ENCODE measurements around the gene RPL10. TPM values are rescaled to one million over a fixed set of nuclear protein-coding genes. Genes with fewer than 3 reads are reported as not detected.
A peak's percentile ranks its signal among the peaks of the same experiment; 100 is the strongest.

The RPL10 gene
- polyA plus RNA-seq, 1 donor from 2014 or later: 5,716 TPM

- peak overlapping the region in 1 of 3 donors; percentile 6 for H3K27ac Mint-ChIP-seq
- H3K4me1 Mint-ChIP-seq: peaks cover 7 to 17% (median 16%) of the 10 kb centered on the region in 3 donors
- H3K36me3 Mint-ChIP-seq: peaks cover 3% of the 10 kb centered on the region
- peak overlapping the region in 1 of 4 donors; percentile 58 for H3K4me3 Mint-ChIP-seq
- no peaks in the 10 kb centered on the region for H3K9me3 Mint-ChIP-seq
- no peaks in the 10 kb centered on the region for H3K27me3 Mint-ChIP-seq
These were observed 35.4 kb downstream of the RPL10 start for GRCh38 chrX:154433605-154434004.

GRCh38 chrX:154434394-154435168, 36.4 kb downstream of the RPL10 start:
- H3K36me3 Mint-ChIP-seq: peaks cover 3% of the 10 kb centered on the region
- H3K4me3 Mint-ChIP-seq: peak overlapping the region in 1 of 4 donors; percentile 63
- peaks cover 2 to 12% (median 11%) of the 10 kb centered on the region in 3 donors for H3K4me1 Mint-ChIP-seq
- peak overlapping the region in 1 of 3 donors; percentile 65 for H3K27ac Mint-ChIP-seq
- no peaks in the 10 kb centered on the region for H3K9me3 Mint-ChIP-seq
- no peaks in the 10 kb centered on the region for H3K27me3 Mint-ChIP-seq

GRCh38 chrX:154435171-154435733, 37.1 kb downstream of the RPL10 start:
- Mint-ChIP-seq H3K4me3 (peak overlapping the region in 2 of 4 donors; percentile 51 to 63), H3K27me3 (no peaks in the 10 kb centered on the region), H3K27ac (peak overlapping the region in 2 of 3 donors; percentile 65 to 78), H3K4me1 (peaks cover 0 to 9% (median 7%) of the 10 kb centered on the region in 3 donors), H3K9me3 (no peaks in the 10 kb centered on the region), H3K36me3 (peaks cover 3% of the 10 kb centered on the region)

- Mint-ChIP-seq H3K4me1 (peaks cover 0 to 6% (median 1%) of the 10 kb centered on the region in 3 donors), H3K36me3 (peaks cover 3% of the 10 kb centered on the region), H3K27me3 (no peaks in the 10 kb centered on the region), H3K4me3 (peak overlapping the region; percentile 67 to 89 (median 78)), H3K27ac (peak overlapping the region; percentile 47 to 93 (median 92)), H3K9me3 (no peaks in the 10 kb centered on the region)
These were observed 38.3 kb downstream of the RPL10 start for GRCh38 chrX:154436374-154436982.

GRCh38 chrX:154436983-154437752, 39.0 kb downstream of the RPL10 start, which contains the start of gene GDI1:
GDI1 (plus strand) TSS chrX:154437154; CDS start chrX:154437255, 101 bp downstream.
- Mint-ChIP-seq H3K9me3 (no peaks in the 10 kb centered on the region), H3K27ac (peak within 1 kb of the TSS; percentile 47 to 93 (median 92)), H3K27me3 (no peaks in the 10 kb centered on the region), H3K36me3 (peaks cover 3% of the 10 kb centered on the region), H3K4me1 (peaks cover 0 to 6% (median 0%) of the 10 kb centered on the region in 3 donors), H3K4me3 (peak within 1 kb of the TSS; percentile 78 to 89 (median 86))

GRCh38 chrX:154437971-154438893, 40.1 kb downstream of the RPL10 start:
- peak overlapping the region in 2 of 3 donors; percentile 72 to 91 for H3K27ac Mint-ChIP-seq
- H3K4me1 Mint-ChIP-seq: peaks cover 0 to 6% (median 0%) of the 10 kb centered on the region in 3 donors
- peaks cover 3% of the 10 kb centered on the region for H3K36me3 Mint-ChIP-seq
- peak overlapping the region; percentile 68 to 86 (median 80) for H3K4me3 Mint-ChIP-seq
- H3K9me3 Mint-ChIP-seq: no peaks in the 10 kb centered on the region
- no peaks in the 10 kb centered on the region for H3K27me3 Mint-ChIP-seq

- H3K4me1 Mint-ChIP-seq: peaks cover 0 to 6% (median 2%) of the 10 kb centered on the region in 3 donors
- peak overlapping the region in 1 of 4 donors; percentile 72 for H3K4me3 Mint-ChIP-seq
- H3K27ac Mint-ChIP-seq: peak overlapping the region in 1 of 3 donors; percentile 84
- no peaks in the 10 kb centered on the region for H3K27me3 Mint-ChIP-seq
- H3K36me3 Mint-ChIP-seq: no peaks in the 10 kb centered on the region
- H3K9me3 Mint-ChIP-seq: no peaks in the 10 kb centered on the region
These were observed 41.7 kb downstream of the RPL10 start for GRCh38 chrX:154439841-154440240.

GRCh38 chrX:154440623-154441357, 42.6 kb downstream of the RPL10 start:
- H3K27me3 Mint-ChIP-seq: no peaks in the 10 kb centered on the region
- H3K27ac Mint-ChIP-seq: peak overlapping the region in 1 of 3 donors; percentile 84
- H3K4me1 Mint-ChIP-seq: peaks cover 0 to 6% (median 2%) of the 10 kb centered on the region in 3 donors
- no peaks in the 10 kb centered on the region for H3K9me3 Mint-ChIP-seq
- peak overlapping the region in 1 of 4 donors; percentile 72 for H3K4me3 Mint-ChIP-seq
- no peaks in the 10 kb centered on the region for H3K36me3 Mint-ChIP-seq

- Mint-ChIP-seq H3K27me3 (no peaks in the 10 kb centered on the region), H3K27ac (peak overlapping the region in 1 of 3 donors; percentile 84), H3K4me1 (peaks cover 0 to 4% (median 2%) of the 10 kb centered on the region in 3 donors), H3K4me3 (peak overlapping the region in 1 of 4 donors; percentile 20), H3K9me3 (no peaks in the 10 kb centered on the region), H3K36me3 (no peaks in the 10 kb centered on the region)
These were observed 43.4 kb downstream of the RPL10 start for GRCh38 chrX:154441564-154441963.

GRCh38 chrX:154441984-154442707, 44.0 kb downstream of the RPL10 start:
- Mint-ChIP-seq H3K27ac (peak overlapping the region in 1 of 3 donors; percentile 84), H3K27me3 (no peaks in the 10 kb centered on the region), H3K9me3 (no peaks in the 10 kb centered on the region), H3K4me3 (peak overlapping the region in 1 of 4 donors; percentile 20), H3K36me3 (no peaks in the 10 kb centered on the region), H3K4me1 (peaks cover 0 to 4% (median 2%) of the 10 kb centered on the region in 3 donors)

GRCh38 chrX:154443479-154443910, 45.3 kb downstream of the RPL10 start:
- Mint-ChIP-seq H3K27me3 (no peaks in the 10 kb centered on the region), H3K4me1 (peaks cover 0 to 2% (median 0%) of the 10 kb centered on the region in 3 donors), H3K4me3 (peak overlapping the region; percentile 52 to 85 (median 79)), H3K36me3 (no peaks in the 10 kb centered on the region), H3K27ac (peak overlapping the region; percentile 40 to 93 (median 93)), H3K9me3 (no peaks in the 10 kb centered on the region)

GRCh38 chrX:154443992-154444754, 46.0 kb downstream of the RPL10 start, which contains the start of gene FAM50A:
FAM50A (plus strand) TSS chrX:154444141; CDS start chrX:154444236, 95 bp downstream.
- Mint-ChIP-seq H3K9me3 (no peaks in the 10 kb centered on the region), H3K36me3 (no peaks in the 10 kb centered on the region), H3K4me1 (peaks cover 0 to 2% (median 0%) of the 10 kb centered on the region in 3 donors)

More at GRCh38 chrX:154443992-154444754, 46.0 kb downstream of the RPL10 start, which contains the start of gene FAM50A:
- H3K4me3 Mint-ChIP-seq: peak within 1 kb of the TSS; percentile 72 to 85 (median 79)
- H3K27me3 Mint-ChIP-seq: no peaks in the 10 kb centered on the region
- H3K27ac Mint-ChIP-seq: peak within 1 kb of the TSS; percentile 40 to 93 (median 93)
